Left forelimb (tissue), 1 donor: Measurements from ENCODE around the gene ME1.
"Not testable (repeated sequence)": the region's sequence is repeated elsewhere in the genome, so short reads cannot be mapped to it uniquely, and the experiment has no call there.

Experiments used
- DNase-seq: peaks from one replicate; pipeline ENCODE4 v3.0.0-alpha.2; 2018; ENCODE audit warnings: low spot score

The ME1 gene

DNA sequence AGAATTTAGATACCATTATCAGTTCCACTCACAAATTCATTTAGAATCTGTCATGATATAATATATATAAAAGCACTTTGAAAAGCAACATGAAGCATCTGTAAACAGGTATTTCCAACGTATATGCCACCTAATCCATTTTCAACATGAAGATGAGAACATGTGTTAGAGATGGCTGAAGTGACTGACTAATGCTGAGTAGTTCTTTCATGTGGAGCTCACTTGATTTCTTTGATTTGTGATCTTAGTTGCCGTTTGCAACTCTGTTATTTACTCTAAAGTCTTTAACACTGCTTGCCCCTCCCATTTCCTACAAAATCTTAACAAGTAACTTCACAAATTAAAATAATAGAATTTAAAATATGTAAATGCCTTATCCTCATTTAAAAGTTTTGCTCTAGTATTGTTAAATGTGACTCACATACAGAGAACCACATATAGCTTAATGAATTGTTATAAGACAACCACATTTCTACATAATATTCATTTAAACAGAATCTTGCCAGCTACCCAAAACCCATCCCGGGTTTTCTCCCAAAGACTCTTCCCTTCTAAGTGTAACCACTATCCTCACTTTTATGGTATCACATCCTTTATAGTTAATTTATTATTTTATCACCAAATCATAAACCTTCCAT lies 78.3 kb downstream of the ME1 start:
- DNase-seq = no peak

DNA sequence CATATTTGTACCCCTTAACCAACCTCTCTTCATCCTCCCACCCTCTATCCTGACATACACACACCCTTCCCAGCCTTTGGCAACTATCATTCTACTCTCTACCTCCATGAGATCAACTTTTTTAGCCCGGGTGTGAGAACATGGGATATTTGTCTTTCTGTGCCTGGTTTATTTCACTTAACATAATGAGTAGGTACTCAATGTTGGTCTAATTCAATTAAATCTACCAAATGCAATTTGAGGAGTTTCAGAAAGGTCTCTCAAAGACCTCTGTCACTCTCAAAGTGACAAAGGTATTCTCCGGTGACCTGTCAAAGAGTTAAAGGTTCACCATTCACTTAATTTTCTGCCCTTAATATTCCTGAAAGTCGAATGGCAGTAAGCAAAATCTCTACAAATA lies 87.7 kb downstream of the ME1 start:
- no peak for DNase-seq

DNA sequence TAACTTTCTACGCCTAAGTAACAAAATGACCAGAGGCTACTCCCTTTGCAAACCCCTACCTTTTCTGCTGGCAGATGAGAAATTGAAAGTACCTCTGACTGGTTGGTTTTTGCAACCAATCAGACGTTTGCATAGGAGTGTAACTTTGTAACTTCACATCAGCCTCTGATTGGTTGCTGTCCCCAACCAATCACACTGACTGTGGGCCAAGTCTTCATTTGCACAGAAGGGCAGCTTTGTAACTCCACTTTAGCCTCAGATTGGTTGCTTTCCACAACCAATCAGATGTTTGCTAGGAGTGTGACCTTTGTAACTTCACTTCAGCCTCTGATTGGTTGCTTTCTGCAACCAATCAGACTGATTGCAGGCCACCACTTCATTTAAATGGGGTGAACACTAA lies 89.1 kb downstream of the ME1 start:
- no peak for DNase-seq

DNA sequence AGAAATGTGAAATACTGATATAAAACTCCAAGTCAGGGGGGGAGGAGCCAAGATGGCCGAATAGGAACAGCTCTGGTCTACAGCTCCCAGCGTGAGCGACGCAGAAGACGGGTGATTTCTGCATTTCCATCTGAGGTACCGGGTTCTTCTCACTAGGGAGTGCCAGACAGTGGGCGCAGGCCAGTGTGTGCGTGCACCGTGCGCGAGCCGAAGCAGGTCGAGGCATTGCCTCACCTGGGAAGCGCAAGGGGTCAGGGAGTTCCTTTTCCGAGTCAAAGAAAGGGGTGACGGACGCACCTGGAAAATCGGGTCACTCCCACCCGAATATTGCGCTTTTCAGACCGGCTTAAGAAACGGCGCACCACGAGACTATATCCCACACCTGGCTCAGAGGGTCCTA lies 96.9 kb downstream of the ME1 start:
- not testable (repeated sequence) for DNase-seq

DNA sequence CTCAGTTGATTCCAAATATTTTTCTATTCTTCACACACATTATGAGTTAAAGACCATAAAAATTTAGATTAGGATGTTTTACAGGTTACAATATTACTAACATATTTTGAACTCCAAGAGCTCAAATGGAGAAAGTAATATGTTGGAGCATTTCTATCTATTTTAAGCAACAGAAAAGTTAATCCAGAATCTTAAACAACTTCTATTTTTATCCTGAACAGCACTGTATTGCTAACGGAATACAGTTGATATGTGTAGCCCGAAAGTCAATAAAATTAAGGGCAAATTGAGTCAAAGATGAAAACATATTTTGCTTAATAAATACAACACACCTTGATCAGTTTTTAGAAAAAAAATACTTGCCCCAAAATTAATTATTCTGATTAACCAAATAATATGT lies 97.4 kb downstream of the ME1 start:
- DNase-seq = no peak

DNA sequence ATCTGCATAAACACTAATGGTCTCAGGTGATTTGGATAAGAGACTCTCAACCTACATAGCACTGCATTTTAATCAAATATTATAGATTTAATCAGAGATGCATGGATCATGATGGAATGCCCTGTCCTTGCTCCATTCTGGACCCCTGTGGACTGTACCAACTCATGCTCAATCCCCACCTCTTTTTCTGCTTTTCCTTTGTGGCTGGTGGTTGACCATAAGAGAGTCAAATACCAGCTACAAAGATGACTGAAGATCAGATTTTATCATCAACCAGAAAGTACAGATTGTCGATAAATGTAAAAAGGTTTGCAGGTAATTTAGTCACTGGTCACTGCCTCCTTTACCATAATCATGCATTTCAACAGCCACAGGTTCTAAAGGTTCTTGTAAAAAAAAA lies 116.2 kb downstream of the ME1 start:
- no peak for DNase-seq

DNA sequence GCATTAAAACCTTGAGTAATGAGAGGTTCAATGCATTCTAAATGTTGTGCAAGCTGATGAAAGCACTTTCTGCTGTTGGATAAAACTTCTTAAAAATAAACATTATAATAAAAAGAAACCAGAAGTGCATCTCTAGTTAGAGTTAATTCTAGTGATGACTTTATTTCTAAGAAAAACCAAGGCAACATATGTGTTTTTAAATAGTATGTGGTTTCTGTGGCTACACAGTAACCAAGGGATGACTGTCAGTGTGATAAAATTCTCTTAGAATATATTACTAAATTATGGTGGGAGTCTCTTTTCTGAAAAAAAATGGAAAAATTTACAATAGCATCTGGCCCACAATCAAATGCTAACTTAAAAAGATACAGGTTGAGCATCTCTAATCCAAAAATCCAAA lies 117.0 kb downstream of the ME1 start:
- DNase-seq = no peak

DNA sequence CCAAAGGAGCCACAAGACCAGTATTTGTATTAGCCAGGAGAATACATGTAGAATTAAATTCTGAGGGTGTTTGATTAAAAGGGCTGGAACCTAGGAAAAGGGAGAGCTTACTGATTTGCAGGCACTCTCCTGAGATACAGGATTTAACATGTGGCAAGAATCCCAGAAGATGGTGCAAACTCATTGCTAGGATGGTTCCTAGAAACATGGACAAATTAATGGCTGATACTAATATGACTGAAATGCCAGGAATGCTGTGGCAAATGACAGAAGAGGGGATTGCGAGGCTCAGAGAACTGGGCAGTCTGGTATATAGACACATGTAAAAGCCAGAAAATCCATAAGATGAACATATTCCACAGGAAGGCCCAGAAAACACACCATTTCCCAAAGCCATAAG lies 119.6 kb downstream of the ME1 start:
- DNase-seq = no peak

DNA sequence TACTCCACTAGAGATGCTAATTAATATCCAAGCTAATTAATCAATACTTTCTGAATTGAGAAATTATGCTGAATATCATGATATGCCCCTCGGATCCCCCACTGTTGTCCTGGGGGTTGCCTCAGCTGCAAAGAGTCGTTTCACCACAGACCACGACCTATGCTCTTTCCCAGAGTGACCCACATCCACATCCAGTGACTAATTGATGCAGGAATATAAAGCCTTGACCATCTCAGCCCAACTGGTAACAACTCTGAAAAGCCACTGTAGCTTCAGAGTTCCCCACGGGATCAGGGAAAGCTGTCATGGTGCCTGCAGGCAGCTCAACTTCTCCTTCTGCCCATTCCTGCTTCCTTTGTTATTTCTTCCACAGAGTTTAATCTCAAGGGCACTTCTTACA lies 120.8 kb downstream of the ME1 start:
- no peak for DNase-seq

DNA sequence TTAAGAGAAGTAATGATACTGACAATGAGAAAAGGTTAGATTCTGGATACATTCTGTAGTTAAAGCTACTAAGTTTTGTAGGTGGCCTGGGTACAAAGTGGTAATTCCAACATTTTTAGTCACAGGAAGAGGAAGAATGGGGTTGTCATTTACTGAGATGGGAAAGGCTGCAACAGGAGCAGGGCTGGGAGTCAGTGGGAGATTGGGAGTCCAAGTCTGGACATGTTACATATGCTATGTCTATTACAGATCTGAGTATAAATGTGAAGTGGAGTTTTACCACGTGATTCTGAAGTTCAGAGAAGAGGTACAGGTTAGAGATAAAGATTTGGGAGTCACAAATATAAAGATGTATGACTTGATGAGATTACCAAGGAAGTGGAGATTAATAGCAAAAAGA lies 121.5 kb downstream of the ME1 start:
- DNase-seq = no peak

DNA sequence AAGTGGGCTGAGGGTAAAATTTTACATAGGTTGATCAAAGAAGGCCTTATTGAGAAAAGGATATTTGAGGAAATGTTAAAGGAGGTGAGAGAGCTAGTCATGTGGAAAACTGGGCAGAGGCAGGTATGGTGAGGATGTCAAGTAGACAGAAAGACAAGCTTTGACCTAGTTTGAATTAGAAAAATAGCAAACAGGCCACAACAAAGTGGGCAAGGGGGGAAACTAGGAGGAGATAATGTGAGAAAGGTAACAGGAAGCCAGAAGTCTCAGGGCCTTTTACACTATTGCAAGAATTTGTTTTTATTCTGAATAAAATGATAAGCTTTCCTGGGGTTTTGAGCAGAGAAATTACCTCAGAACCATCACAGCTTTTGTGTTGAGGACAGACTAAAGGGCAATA lies 122.0 kb downstream of the ME1 start:
- DNase-seq = no peak

DNA sequence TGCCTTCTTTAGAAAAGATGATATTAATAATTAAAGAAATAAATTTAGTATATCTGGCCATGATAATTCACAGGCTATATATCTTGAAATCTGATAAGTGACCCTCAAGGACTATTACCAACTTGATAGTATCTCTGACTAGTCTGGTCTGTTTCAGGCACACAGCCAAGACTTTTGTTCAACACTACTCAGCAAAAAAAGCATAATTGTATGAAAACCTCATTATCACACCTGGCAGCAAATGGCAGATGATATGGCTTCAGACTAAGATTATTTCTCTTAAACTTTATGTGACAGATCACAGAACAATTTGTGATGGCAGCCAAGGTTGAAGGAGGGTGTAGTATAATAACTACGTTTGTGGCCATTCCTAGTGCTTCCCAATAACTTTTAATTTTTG lies 123.0 kb downstream of the ME1 start:
- DNase-seq = no peak

DNA sequence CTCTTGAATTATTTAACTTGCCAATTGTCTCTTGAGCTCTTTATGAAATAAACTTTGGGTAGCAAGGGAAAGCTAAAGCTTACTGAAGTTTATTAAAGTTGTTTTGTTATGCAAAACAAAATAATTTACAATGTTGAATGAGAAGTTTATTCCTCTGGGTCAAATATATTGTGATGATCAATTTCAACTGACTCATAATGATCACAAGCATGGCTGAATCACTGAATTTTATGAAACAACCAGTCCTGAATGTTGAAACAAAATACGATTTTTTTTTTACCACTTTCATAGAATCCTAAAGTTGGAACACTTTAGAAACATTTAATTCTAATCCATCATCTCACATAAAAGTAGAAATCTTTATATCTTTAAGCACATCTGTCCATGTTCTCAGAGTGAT lies 127.4 kb downstream of the ME1 start:
- DNase-seq = no peak

DNA sequence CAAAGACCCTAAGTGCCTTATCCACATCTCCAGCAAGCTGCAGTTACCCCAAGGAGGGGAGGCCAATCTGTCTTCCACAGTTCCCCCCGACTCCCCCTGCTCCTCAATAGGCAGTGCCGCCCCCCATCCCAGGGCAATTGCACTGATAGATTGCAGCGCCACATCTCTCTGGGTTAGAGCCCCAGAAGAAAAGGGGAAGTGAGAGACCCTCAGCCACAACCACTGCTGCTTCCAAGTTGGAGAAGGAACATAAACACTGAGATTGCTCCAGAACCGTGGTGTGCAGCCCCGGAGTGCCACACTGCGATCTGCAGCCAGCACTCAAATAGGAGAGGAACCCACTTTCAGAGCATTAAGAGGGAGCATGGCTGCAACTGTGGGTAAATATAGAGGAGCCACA lies 136.2 kb downstream of the ME1 start:
- no peak for DNase-seq

DNA sequence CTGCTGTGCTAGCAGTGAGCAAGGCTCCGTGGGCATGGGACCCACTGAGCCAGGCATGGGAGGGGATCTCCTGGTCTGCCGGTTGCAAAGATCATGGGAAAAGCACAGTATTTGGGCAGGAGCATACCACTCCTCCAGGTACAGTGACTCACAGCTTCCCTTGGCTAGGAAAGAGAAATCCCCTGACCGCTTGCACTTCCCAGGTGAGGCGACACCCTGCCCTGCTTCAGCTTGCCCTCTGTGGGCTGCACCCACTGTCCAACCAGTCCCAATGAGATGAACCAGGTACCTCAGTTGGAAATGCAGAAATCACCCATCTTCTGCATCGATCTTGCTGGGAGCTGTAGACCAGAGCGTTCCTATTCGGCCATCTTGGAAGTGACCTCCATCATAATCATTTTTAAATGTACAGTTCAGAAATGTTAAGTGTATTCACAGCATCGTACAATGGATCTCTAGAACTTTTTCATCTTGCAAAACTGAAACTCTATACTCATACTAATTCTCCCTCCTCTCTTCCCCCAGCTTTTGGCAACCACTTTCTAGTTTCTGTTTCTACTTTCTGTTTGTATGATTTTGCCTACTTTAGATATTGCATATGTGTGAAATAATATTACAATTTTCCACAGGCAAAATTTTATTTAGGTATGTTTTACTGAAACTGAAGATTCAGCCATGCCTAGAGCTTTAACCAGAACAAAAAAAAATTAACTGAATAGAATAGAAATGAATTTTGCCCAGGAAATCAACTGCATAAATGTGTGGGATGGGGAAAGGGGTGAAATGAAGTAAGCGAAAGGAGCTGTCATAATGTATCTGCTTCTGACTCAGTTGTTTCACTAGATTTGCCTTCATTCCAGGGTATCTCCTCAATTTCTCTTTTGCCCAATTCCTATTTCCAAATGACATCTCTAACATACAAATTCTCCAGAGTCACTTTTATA lies 137.7 kb downstream of the ME1 start:
- DNase-seq = no peak

DNA sequence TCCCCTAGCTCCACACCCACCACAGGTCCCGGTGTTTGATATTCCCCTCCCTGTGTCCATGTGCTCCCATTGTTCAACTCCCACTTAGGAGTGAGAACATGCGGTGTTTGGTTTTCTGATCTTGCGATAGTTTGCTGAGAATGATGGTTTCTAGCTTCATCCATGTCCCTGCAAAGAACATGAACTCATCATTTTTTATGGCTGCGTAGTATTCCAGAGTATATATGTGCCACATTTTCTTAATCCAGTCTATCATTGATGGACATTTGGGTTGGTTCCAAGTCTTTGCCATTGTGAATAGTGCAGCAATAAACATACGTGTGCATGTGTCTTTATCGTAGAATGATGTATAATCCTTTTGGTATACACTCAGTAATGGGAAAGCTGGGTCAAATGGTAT lies 143.6 kb downstream of the ME1 start:
- not testable (repeated sequence) for DNase-seq

DNA sequence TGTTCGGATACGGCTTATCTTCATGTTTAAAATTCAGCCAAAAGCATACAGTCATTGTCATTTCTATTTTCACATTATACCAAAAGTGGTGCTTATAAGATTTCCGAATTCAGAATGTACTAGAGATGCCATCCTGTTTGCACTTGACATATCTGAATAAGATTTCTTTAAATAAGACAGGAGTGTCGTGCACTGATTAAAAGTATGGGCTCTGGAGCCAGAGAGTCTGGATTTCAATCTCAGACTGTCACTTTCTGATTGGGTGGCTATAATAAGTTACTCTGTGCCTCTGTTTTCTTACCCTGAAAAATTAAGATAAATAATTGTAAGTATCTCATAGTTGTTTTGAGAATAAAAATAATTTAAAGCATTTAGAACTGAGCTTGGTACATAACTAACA lies 144.9 kb downstream of the ME1 start:
- DNase-seq = no peak

DNA sequence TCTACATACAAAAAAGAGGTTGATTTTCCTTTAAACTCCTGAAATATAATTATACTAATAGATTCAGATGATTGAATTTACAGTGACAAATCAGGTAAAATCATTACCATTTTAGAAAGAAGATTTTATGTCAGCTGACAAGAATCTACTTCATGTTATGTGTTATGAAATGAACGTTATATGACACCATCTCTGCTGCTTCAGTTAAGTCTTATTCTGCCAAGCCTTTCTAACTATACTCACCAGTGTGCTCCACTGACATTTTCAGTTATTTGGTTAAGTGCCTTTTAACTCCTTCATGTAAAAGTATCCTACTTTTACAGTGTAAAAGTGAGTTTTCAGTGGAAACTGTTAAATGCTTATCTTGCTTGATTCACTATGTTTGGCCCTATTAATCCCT lies 157.3 kb downstream of the ME1 start:
- no peak for DNase-seq

DNA sequence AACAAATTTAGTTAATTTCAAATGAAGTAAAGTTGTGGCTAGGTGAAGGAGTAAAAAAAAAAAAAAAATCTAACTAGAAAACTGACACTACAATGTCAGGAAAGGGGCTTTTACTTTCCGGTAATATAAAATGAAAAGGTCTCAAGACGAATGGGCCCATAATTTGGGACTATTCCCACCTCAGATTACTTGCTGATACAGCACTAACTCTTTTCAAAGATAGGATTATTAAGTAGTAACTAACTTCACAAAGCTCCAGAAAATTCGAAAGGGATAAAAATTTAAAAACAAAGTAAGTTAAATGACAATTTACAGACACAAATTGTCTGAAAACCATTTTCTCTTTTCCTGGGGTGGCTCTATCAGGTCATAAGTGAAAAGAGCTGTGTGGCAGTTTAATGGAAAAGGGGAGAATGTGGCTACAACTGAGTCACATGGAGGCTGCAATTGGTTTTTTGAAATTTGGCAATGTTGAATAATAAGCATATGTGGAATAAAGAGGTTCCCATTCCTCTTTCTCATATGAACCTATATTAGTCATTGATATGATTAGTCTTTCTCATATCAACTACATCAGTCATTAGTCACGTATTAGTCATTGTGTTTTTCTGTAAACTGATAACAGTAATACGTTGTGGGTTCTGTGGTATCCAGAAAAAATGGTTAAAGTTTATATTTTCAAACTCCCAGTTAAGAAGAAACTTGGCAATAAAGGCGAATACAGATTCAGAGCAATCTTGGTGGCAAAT lies 159.7 kb downstream of the ME1 start:
- no peak for DNase-seq

DNA sequence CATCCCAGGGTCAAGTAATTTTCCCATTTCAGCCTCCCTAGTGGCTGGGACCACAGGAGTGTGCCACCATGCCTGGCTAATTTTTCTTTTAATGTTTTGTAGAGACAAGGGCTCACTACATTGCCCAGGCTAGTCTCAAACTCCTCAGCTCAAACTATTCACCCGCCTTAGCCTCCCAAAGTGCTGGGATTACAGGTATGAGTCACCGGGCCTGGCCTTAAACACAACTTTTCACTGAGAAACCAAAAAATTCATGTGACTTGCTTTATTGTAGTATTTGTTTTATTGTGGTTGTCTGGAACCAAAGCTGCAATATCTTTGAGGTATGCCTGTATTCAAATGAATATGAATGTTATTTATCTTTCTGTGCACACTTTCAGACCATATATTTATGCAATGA lies 165.5 kb downstream of the ME1 start:
- no peak for DNase-seq

DNA sequence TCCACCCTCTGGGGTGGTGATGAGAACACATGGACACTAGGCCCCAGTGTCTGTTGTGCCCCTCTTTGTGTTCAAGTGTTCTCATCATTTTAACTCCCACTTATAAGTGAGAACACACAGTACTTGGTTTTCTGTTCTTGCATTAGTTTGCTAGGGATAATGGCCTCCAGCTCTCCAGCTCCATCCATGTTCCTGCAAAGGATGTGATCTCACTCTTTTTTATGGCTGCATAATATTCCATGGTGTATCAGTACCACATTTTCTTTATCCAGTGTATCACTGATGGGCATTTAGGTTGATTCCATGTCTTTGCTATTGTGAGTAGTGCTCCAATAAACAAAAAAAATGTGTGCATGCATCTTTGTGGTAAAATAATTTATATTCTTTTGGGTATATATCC lies 170.3 kb downstream of the ME1 start:
- DNase-seq = no peak

DNA sequence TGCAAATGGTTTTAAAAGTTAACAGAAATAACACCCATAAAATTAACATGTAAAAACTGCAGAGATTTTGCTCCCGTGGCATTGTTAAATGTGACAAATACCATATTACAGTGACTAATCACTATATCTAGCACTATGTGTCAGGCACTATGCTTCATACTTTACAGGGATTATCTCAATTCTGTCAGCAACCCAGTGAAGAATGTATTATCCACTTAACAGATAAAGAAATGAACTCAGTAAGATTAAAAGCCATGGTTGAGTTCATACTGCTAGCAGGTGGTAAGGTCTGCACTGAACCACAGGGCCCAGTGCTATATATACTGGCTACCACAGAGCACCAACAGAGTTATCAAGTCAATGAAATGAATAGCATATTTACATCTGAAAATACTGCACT lies 172.3 kb downstream of the ME1 start:
- DNase-seq = no peak

DNA sequence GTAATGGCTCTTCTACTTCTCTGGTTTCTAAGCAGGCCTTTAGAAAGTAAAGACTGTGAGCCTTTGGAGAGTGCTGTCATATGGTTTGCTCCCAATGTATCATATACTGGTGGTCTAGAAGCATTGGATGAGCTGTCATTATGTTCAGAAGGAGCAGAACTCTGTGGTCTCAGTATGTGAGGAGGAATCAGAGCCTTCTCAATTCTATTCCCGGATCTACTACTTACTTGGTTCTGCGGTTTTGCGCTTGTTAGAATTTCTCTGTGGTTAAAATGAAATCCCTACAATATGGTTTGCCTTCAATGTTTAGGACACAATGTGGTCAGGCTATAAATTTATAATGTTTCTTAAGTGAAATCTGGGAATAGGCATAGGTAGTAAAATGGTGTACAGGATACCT lies 173.1 kb downstream of the ME1 start:
- DNase-seq = no peak
